HG03432 (cell line): ENCODE results near the gene QSOX2.

Source experiments
- ATAC-seq: cut with Tn5 transposase; IDR thresholded peaks from one replicate; pipeline ENCODE4 v1.9.1; 2021; ENCODE audit warnings: mild to moderate bottlenecking, moderate library complexity; ENCODE audit not compliant: unreplicated experiment

QSOX2 gene

DNA sequence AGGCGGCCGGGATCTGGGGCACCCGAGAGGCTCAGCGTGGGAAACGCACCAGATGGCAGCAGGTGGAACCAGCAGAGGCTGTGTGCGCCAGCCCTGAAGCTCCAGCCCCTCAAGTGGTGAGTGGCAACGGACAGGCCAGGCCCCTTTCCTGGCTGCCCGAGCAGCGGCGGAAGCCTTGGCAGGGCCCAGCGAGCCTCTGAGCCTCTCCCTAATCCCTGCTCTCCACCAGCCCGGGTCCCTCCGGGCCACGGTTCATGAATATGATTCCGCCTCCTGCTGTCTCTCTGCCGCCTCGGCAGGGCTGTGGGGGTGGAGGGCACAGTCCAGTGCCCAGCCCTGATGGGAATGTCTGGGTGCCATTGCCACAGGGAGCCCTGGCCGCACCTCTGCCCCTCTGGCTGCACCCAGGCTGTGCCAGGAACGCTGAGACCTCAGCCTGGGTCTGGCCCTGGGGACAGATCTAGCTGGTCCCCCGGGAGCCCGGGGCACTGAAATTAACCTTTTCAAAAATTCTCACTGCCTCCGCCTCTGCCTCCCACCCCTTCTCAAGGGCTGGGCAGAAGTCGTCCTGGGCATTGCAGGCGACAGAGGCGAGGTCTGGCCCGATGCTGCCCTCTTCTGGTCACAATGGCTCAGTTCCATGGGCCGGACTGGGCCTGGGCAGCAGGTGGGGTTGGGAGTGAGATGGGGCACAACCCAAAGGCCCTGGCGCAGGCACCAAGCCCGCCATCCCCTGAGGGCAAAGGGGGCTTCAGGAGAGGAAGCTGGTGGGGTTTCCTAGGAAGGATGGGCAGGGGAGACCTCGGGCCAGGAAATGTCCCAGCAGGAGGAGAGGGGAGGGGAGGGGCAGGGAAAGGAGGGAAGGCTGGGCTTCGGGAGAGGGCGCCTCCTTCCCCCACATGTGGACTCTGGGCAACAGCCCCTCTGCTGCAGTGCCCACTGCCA is 38.0 kb upstream of the QSOX2 start:
- peak; percentile 76 for ATAC-seq

DNA sequence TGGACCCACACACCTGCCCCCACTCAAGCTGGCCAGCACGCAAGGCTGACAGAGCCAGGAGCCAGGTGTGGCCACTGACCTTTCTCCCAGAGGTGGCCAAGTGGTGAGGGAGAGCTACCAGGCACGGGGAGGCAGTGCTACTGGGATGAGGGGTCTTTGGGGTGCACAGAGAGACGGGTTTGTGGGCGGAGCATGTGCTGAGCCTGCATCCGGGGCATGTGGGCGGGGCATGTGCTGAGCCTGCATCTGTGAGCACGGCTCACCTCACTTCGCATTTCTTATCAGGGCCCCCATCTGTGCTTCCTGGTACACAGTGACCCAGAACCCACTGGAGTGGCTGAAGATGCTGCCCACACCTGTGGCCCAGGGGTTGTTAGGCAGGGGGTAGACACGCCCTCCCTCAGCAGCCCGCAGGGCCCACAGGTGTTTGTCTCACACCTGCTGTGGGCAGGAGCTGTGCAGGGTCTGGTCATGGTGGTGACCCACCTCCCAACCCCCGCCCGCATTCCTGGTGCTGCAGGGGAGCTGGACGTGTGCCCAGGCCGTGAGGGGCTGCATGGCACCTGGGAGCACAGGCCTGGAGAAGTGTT is 36.8 kb upstream of the QSOX2 start:
- no peak for ATAC-seq

DNA sequence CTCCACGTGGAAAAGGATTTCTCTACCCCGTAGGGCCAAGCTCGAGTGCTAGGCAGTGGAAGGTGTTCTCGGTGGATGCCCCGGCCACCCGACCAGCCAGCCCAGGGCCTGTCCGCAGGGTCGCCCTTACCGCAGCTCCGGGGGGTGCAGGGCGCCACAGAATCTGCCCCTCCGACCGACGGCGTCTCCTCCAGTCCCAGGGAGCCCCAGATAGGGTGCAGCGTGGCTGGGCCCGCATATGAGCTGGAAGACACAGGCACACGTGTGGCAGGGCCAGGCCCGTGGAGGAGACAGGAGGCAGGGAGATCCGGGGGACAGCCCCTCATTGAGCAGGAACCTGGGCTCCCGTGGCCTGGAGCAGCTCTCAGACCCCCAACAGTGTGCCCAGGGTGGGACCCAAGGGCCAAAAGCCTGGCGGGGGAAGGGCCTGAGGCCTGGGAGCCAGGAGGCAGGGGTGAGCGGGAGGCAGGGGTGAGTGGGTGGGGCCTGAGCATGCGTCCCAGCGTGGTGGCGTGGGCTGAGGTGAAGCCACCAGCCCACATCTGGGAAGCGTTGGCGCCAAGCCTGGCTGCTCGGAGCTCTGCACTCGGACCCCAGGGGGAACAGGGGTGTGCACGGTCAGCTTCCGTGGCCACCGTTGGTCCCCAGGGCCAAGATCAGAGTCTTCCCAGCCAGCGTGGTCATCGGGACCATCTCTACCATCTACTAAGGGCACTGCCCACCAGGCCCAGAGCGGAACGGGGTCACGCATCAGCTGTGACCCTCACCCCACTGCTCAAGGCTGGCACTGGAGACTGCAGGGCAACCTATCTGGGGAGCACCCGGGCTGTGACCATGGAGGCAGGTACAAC is 36.0 kb upstream of the QSOX2 start:
- ATAC-seq = no peak

DNA sequence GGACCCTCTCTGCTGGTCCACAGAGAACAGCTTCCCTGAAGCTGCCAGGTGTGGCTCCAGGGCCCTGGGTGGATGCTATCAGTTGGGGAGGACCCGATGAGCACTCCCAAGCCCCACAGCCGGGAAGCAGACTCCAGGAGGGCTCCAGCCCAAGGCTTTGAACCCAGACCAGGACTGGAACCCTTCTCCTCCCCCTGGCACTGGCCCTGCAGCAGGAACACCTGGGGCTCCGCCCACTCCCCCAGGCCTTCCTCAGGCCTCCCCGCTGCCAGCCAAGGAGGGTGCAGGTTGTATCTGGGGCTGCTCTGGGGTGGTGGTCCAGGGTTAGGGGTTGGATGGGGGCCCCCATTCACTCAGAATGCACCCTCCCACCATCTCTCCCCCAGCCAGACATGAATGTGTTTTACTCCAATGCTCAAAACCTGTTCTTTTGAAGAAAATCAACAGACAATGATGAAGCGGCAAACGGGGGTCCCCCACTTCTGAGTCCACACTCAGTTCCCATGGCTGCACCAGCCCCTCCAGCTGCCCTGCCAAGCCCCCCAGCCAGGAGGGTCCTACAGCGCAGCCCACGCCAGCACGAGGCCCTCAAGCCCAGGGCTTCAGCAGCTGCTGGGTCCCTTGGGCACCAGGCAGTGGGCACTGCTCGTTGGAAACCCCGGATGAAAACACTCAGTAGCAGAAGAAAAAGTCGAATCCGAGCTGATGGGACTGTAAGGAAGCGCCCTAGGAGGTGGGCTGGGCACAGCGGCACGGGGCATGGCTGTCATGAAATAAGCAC is 35.1 kb upstream of the QSOX2 start:
- ATAC-seq = no peak

DNA sequence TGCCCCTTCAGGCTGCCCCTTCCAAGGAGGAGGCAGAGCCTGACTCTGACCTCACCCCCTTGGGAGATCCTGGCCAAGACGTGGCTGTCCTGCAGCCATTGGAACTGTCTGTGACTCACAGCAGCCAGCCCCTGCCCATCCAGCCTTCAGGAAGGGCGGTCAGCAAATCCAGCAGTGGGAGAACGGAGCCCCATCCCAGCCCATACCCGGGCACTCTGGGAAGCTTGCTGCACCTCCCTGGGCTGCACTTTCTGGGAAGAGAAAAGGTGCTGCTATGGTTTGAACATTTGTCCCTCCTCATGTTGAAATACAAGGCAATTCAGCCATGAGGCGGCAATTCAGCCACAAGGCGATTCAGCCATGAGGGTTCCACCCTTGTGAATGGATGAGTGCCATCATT is 33.9 kb upstream of the QSOX2 start:
- no peak for ATAC-seq

DNA sequence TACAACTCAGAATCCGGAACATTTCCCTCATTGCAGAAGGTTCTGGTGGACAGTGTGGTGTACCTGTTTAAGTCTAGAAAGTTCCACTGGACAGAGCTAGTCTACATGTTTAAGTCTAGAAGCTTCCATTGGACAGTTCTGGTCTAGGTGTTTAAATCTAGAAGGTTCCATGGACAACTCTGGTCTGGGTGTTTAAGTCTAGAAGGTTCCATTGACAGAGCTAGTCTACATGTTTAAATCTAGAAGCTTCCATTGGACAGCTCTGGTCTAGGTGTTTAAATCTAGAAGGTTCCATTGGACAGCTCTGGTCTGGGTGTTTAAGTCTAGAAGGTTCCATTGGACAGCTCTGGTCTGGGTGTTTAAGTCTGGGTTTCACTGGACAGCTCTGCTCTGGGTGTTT is 33.3 kb upstream of the QSOX2 start:
- no peak for ATAC-seq

DNA sequence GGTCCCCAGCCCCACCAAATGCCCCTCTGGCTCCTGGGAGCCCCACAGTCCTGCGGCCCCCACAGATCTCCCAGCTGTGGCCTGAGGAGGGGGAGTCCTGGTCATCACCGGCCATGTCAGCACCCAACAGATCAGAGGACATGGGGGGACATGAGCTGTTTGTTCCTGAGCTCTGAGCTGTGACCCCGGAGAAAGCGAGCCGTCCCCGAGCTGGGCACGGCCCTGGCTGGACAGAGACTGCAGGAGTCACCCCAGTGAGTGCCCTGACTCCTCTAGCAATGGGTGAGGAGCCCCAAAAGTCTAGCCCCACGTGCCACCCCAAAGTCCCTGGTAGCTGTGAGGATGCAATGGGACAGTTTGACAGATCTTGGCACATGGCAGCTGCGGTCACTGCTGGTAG is 32.6 kb upstream of the QSOX2 start:
- ATAC-seq = no peak

DNA sequence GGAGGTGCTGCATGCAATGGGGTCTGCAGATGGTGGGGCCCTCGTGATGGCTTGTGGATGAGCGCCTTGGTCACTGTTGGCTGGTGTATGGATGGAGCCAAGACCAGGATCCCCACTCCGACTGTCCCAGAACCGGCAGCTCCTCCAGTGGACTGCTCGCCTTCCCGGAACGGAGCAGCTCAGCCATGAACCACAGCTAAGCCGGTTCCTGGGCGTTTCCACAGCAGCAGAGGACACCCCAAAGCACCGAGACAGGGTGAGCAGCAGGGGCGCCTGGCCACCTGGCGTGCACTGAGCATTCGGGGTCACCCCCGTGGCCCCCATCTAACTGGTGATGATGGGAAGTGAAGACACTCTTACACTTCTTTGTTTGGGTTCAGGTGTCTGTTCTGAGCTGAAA is 32.1 kb upstream of the QSOX2 start:
- ATAC-seq = no peak

DNA sequence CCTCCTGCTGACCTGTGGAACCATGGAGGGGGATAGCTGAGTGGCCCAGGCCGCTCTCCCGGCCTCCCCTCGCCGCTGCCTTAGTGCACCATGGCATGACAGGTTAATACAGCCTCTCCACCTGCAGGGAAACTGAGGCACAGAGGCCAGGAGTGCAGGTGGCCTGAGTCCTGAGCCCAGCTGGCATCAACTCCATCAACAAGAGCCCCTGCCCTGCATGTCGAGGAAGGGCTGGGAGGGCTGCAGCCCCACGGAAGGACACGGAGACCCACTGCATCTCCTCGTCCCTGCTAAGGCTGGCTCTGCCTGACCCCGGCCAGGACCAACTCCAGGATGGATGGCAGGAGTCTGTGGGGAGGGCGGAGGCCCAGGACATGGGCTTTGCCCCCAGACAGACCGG is 31.1 kb upstream of the QSOX2 start:
- ATAC-seq = no peak

DNA sequence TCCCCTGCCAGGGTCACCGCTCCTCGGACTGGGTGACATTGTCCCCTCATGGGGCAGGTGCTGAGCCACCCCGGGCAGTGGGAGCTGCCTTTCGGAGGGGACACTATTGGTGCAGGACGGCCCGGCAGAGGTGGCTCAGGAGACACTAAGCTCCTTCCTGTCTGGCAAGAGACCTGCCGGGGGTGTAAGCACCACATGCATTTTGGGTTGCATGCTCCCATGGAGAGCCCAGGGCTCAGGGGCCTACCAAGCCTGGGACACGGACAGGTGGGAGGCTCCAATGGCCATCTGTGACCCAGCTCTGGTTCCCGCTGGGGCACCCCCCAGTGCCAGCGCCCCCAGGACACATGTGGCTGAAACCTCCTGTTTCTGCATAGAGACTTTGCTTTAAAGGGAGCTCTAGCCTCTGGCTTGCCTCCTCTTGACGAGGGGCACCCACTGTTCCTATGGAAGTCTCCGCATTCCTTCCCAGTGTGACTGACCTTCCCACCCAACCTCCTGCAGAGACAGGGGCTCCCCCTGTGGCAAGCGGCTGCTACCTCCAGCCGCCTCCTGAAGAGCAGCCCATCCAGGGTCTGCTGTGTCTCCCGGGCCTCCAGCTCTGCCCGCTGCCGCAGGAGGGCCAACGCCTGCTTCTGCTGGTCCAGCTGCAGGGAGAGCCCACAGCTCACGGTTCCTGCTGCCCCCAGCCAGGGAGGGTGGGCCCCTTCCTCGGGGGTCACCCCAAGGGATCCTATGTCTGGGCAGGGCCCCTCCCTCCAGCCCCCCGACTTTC is 30.2 kb upstream of the QSOX2 start:
- ATAC-seq = no peak

DNA sequence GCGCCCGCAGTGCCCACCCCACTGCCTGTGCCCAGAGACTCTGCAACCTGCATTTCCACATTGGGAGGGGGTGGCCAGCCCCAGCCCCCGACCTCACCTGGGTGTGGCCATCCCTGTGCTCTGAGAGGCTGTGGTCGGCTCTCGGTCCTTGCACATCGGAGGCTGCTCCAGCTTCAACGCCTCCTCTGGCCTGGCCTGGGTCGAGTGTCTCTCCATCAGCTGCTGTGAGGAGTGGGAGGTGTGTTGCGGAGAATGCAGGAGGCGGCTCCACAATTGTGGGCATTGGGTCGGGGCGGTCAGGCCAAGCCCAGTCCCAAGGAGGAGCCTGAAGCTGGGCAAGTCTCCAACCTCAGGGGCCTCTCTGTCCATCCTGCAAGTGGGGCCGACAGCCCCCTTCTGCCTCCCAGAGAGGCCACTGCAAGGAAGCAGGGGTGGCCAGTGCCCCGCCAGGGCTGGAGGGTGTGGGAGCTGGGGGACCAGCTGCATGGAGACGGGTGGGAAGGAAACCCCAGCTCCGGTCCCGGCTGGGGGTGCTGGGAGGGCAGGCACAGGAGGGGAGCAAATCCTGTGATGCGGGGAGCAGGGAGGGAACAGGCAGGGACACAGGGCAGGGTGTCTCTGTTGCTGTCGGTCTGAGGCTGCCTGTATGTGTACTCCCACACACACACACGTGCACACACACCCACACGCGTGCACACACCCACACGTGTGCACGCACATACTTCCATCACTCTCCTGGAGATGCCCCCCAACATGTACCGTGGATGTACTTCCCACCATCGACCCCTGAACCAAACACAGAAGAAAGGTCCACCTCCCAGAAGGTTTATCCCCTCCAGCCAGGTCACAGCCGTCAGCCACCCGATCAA is 29.4 kb upstream of the QSOX2 start:
- no peak for ATAC-seq

DNA sequence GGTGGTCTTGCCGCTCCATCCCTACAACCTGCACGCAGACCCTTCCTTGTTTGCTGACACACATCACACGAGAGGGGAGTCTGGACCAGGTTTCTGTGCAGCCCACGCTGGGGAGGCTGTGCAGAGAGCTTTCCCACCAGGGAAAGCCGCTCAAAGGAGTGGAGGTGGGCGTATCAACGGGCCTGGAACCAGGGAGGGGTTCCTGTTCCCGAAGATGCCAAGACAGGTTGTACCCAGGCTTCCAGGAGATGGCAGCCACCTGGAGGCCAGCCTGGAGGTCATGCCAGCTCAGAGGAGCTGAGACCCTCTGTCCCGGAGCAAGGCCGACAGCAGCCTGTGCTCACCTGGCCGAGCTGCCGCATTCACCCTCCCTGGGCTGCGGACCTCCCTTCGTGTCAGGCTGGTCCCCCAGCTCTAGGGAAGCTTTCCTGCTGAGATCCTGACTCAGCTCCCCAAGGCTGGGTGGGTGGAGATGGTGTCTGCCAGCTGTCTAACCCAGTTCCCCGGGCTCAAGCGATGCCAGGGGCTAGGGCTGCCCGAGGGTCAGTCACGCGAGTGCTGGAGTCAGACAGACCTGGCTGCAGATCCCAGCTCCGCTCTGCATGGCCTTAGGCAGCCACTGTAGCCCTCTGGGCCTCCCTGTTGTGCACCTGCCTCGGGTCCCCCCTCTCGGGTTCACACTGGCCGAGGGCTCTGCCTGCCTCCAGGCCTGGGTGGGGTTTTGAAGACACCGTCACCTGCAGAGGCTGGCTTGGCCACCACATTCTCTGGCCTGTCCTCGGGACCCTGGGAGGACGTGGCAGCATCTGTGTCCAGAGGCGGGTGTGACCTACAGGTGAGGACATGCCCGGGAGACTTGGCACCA is 28.5 kb upstream of the QSOX2 start:
- ATAC-seq = no peak

DNA sequence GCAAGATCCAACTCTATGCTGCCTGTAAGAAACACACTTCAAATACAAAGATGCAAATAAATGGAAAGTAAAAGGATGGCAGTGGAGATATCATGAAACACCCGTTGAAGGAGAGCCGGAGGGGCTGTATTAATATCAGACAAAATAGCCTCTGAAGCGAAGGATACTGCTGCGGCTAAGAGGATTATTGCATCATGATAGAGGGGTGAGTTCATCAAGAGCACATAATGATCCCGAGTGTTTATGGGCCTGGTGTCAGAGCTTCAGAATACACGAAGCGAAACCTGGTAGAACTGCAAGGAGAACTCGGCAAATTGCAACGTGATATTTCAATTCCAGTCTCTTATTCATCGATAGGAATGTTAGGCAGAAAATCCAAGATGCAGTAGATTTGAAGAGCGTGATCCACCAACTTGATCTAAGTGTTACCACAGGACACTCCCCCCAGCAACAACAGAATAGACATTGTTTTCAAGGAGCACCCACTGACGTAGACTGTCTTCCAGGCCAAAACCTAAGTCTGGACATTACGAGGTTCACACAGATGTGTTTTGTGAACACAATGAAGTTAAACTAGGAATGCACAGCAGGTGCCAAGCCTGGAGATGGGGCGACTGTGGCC is 27.7 kb upstream of the QSOX2 start:
- ATAC-seq = no peak

DNA sequence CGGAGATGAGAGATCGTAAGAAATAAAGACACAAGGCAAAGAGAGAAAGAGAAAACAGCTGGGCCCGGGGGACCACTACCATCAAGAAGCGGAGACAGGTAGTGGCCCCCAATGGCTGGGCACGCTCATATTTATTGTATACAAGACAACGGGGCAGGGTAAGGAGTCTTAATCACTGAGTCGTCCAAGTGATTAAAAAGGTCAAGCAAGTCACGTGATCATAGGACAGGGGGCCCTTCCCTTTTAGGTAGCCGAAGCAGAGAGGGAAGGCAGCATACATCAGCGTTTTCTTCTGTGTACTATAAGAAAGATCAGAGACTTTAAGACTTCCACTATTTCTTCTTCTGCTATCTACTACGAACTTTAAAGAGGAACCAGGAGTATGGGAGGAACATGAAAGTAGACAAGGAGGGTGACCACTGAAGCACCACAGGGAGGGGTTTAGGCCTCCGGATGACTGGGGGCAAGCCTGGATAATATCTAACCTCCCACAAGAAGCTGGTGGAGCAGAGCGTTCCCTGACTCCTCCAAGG is 24.6 kb upstream of the QSOX2 start:
- no peak for ATAC-seq

DNA sequence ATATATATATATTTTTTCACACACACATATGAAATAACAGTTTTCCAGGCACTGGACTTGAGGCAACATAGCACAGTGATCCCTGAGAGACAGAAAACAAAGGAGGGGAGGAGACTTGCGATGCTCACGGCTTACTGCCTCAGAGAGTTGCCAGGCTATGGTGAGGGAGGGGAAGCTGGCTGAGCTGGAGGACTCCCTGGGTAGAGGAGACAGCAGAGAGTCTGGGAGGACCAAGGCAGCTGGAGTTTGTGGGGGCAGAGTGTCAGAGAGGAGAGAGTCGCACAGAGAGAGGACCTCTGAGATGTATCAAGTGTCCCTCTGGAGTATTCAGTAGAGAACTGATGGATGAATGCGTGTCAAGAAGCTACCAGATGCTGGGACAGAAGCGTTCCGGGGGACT is 23.1 kb upstream of the QSOX2 start:
- no peak for ATAC-seq

DNA sequence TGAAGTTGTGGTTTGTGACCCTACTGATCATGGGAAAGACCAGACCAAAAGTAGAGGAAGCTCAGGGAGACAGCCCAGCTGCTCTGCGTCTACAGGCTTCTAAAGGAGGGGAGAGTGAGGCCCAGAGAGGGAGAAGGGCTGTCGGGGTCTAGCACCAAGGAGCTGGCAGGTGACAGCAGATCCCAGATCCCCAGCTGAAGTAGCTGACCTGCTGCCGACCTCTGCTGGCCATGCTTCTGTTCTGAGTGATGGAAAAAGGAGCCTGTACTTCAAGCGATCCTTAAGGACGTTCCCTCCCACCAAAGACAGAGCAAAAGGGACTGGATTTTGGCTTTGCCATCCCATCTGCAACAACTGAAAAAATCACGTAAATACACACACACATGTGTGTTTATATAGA is 22.7 kb upstream of the QSOX2 start:
- no peak for ATAC-seq

DNA sequence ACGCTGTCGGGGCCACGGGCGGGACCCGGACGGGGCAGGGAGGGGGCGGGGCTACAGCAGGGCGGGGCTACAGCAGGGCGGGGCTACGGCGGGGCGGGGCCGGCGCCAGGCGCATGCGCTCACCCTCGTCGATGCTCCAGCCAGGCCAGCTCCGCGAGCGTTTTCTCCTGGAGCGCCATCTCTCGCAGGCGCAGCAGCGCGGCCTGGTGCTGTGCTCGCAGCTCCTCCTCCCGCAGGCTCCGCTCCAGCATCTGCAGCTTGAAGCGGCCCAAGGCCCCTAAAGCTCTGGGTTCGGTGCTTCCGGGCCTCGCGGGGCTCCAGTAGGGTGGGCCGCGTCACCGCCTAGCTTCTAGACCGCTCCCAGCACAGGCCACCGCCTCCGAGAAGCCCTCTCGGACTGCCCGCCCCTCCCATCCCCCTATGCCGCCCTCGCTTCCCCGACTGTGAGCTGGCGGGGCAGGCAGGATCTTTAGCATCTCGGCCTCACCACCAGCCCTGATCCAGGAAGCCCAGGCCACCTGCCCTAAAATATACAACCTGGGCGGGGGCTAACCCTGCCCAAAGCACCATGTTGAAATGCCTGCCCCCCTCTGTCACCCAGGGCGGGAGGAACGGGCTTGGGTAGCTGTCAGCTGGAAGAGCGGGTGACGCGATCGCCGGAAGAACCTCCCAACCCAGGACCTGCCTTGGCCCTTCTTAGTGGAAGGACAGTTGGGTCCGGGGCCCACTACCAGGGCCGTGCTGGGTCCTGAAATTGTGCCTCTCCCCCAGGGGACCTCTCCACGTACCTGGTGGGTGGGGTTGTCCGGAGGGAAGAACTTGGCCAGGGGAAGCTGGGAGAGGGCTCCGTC is 21.9 kb upstream of the QSOX2 start:
- ATAC-seq = peak; percentile 79
